HepG2 (cell line): ENCODE data around the gene USB1. TPM values are rescaled to one million over a fixed set of nuclear protein-coding genes. Genes with fewer than 3 reads are reported as not detected.

Experiments
- ATAC-seq: fragments of 200-7000 bp; cut with Tn5 transposase; 3 replicates; pipeline ENCODE4 v1.9.1; 2020; ENCODE audit warnings: mild to moderate bottlenecking, moderate library complexity
- BruUV-seq: library from RNA; stranded (reverse); fragments of 400-500 nt; replicated peaks from 2 replicates; lab custom pipeline; 2021; lab: Mats Ljungman, UMichigan
- CTCF ChIA-PET: fragments of 300-600 bp; formaldehyde crosslinking; extraction: SDS; loops from one replicate; lab custom pipeline; 2021; ENCODE audit warnings: low total read pairs, inconsistent platforms, low intra/inter-chr PET ratio; lab: Yijun Ruan, JAX
- POLR2A ChIA-PET: fragments of 350-600 bp; sonication (Branson Sonifier 250); formaldehyde crosslinking; loops from one replicate; lab custom pipeline; 2020; ENCODE audit warnings: antibody characterized with exemption, inconsistent platforms; lab: Yijun Ruan, JAX
- DNase-seq: peaks from one replicate; pipeline ENCODE4 v3.0.0-alpha.2; 2015; ENCODE audit warnings: low spot score
- FAIRE-seq: peaks from 3 replicates; lab custom pipeline; 2011; peaks lifted over from hg19 to GRCh38; lab: Jason Lieb, UNC
- H2AFZ ChIP-seq: one replicate; pipeline ENCODE4 v1.6.1; 2011; ENCODE audit warnings: low read length, inconsistent platforms
- H3K27ac ChIP-seq: fragments of 300-600 bp; 3 replicates; pipeline ENCODE4 v1.8.0; 2011; ENCODE audit warnings: mixed run types, mild to moderate bottlenecking, mixed read lengths, low read length, inconsistent platforms; ENCODE audit not compliant: insufficient read depth; ENCODE audit errors: extremely low read length
- H3K27me3 ChIP-seq, 2 experiments: fragments of 200-600 bp in 1 of 2; 2 replicates in 1 of 2; 3 replicates in 1 of 2; pipeline versions ENCODE4 v1.6.0 to v1.8.0; 2011; ENCODE audit warnings: low read length in 2 of 2, mild to moderate bottlenecking in 2 of 2, moderate library complexity in 2 of 2, inconsistent platforms in 1 of 2; ENCODE audit not compliant: insufficient read depth in 2 of 2, control insufficient read depth in 1 of 2
- H3K36me3 ChIP-seq, 2 experiments: fragments of 200-600 bp in 1 of 2; replicated peaks in 1 of 2; 2 replicates in 1 of 2; 3 replicates in 1 of 2; pipeline versions ENCODE4 v1.5.1 to v1.8.0; 2011; ENCODE audit warnings: low read length in 2 of 2, inconsistent platforms in 1 of 2; ENCODE audit not compliant: insufficient read depth in 2 of 2, control insufficient read depth in 1 of 2
- H3K4me1 ChIP-seq: 2 replicates; pipeline ENCODE4 v1.5.1; 2012; ENCODE audit warnings: low read length, inconsistent platforms; ENCODE audit not compliant: insufficient read depth
- H3K4me2 ChIP-seq: 2 replicates; pipeline ENCODE4 v1.6.0; 2011; ENCODE audit warnings: low read depth, low read length, inconsistent platforms
- H3K4me3 ChIP-seq, 3 experiments: fragments of 200-600 bp in 1 of 3; sonication (generic), shearing (Covaris generic) in 1 of 3; replicated peaks in 1 of 3; 2 replicates each; pipeline ENCODE4 v1.5.1; 2011 to 2016; ENCODE audit warnings: low read length in 3 of 3, inconsistent platforms in 2 of 3, low read depth in 2 of 3, mild to moderate bottlenecking in 2 of 3, control low read depth in 1 of 3, mixed read lengths in 1 of 3; ENCODE audit not compliant: insufficient read depth in 1 of 3
- H3K79me2 ChIP-seq: one replicate; pipeline ENCODE4 v1.6.1; 2011; ENCODE audit warnings: low read length, inconsistent platforms; ENCODE audit not compliant: insufficient read depth
- H3K9ac ChIP-seq: 2 replicates; pipeline ENCODE4 v1.6.0; 2011; ENCODE audit warnings: mild to moderate bottlenecking, low read depth, low read length, inconsistent platforms; ENCODE audit not compliant: insufficient read depth
- H3K9me3 ChIP-seq: 2 replicates; pipeline ENCODE4 v1.5.1; 2012; ENCODE audit warnings: mild to moderate bottlenecking, low read length
- H4K20me1 ChIP-seq: 2 replicates; pipeline ENCODE4 v1.6.0; 2011; ENCODE audit warnings: inconsistent platforms, mild to moderate bottlenecking, low read length, moderate library complexity; ENCODE audit not compliant: insufficient read depth
- CC2D1A ChIP-seq: sonication (generic); formaldehyde crosslinking; IDR thresholded peaks from 2 replicates; pipeline ENCODE4 v1.8.1; 2023; ENCODE audit warnings: mild to moderate bottlenecking, missing genetic modification reagents
- ETS1 ChIP-seq: sonication (generic); formaldehyde crosslinking; IDR thresholded peaks from 2 replicates; pipeline ENCODE4 v1.4.0; 2020; ENCODE audit warnings: missing genetic modification reagents
- NFAT5 ChIP-seq: sonication (generic); formaldehyde crosslinking; IDR thresholded peaks from 2 replicates; pipeline ENCODE4 v1.4.0; 2020; ENCODE audit warnings: missing genetic modification reagents
- REPIN1 ChIP-seq: sonication (generic); formaldehyde crosslinking; IDR thresholded peaks from 2 replicates; pipeline ENCODE4 v1.8.0; 2022; ENCODE audit warnings: missing genetic modification reagents, low read depth, mild to moderate bottlenecking, borderline replicate concordance
- TBL1XR1 ChIP-seq: fragments of 150-350 bp; IDR thresholded peaks from 2 replicates; pipeline ENCODE4 v1.6.1; 2014; ENCODE audit warnings: borderline replicate concordance, low read length; ENCODE audit not compliant: partially characterized antibody
- TBX2 ChIP-seq: sonication (generic); formaldehyde crosslinking; IDR thresholded peaks from 2 replicates; pipeline ENCODE4 v1.5.0; 2020; ENCODE audit warnings: missing genetic modification reagents, mild to moderate bottlenecking, borderline replicate concordance
- ZNF143 ChIP-seq: sonication (generic); formaldehyde crosslinking; IDR thresholded peaks from 2 replicates; pipeline ENCODE4 v1.4.0; 2020; ENCODE audit warnings: missing genetic modification reagents
- ZNF546 ChIP-seq: sonication (generic); formaldehyde crosslinking; conservative IDR thresholded peaks from 2 replicates; pipeline ENCODE4 v1.8.1; 2023; ENCODE audit warnings: mild to moderate bottlenecking, missing genetic modification reagents
- ZNF556 ChIP-seq: sonication (generic); formaldehyde crosslinking; IDR thresholded peaks from 2 replicates; pipeline ENCODE4 v1.4.0; 2020; ENCODE audit warnings: mild to moderate bottlenecking, missing genetic modification reagents, borderline replicate concordance
- ZNF572 ChIP-seq: sonication (generic); formaldehyde crosslinking; IDR thresholded peaks from 2 replicates; pipeline ENCODE4 v1.5.1; 2020; ENCODE audit warnings: mild to moderate bottlenecking, missing genetic modification reagents
- ZNF629 ChIP-seq: sonication (generic); formaldehyde crosslinking; conservative IDR thresholded peaks from 2 replicates; pipeline ENCODE4 v1.5.0; 2020; ENCODE audit warnings: missing genetic modification reagents
- WGBS: methylation state at CpG from one replicate; pipeline ENCODE4 v1.1.6; 2017; ENCODE audit warnings: low lambda C conversion rate; 5-methylcytosine and 5-hydroxymethylcytosine counted together
- in situ Hi-C: cut with HindIII; loops from 2 replicates; pipeline ENCODE4 v1.10.0; 2017; ENCODE audit warnings: low pct_unique_long_range_greater_than_20kb; ENCODE audit not compliant: extremely low pct_ligation_motif_present
- intact Hi-C: fragments of 100-400 bp; cut with micrococcal nuclease; formaldehyde crosslinking; loops from one replicate; pipeline ENCODE4 v1.10.0; 2022; ENCODE audit not compliant: unreplicated experiment
- polyA plus RNA-seq, 8 experiments: library from polyadenylated mRNA; depleted of rRNA in 3 of 8; stranded (reverse) in 7 of 8; unstranded in 1 of 8; fragments of >200 nt; fragmentation: Illumina TruSeq in 4 of 8; extraction: Trizol in 4 of 8; gene quantifications; 2 replicates each; pipeline versions ENCODE4 v1.2.1 to v1.2.3, GENCODE V29; 2011 to 2016; ENCODE audit warnings: low read depth in 4 of 8, missing spikeins in 1 of 8, mixed read lengths in 1 of 8; ENCODE audit not compliant: insufficient read depth in 1 of 8
- total RNA-seq, 5 experiments: library from RNA; depleted of rRNA; stranded (reverse); fragments of >200 nt; fragmentation: Illumina TruSeq; extraction: Trizol; gene quantifications; 2 replicates each; pipeline ENCODE4 v1.2.3, GENCODE V29; 2016; ENCODE audit warnings: low read depth in 1 of 5

USB1 gene
- total and polyA plus RNA-seq, 2 of the 13 experiments (the other 11 are each of a cell fraction or from before 2014, with no cell fraction given), result 16.7 to 65.4 TPM

- TF ChIP-seq NFAT5 (CRISPR knock-in tag), result no peak
Measured at GRCh38 chr16:58022601-58023371, 21.6 kb downstream of the USB1 start (continued).

- Histone ChIP-seq H3K4me2 (peak overlapping the region; percentile 96), H3K9ac (peak overlapping the region; percentile 82), H3K79me2 (peaks cover 29% of the 10 kb centered on the region), H3K27me3 (no peaks in the 10 kb centered on the region), H3K4me1 (peaks cover 49% of the 10 kb centered on the region), H3K27ac (peak overlapping the region; percentile 95), H3K4me3 (peak overlapping the region; percentile 87 to 97 (median 88)), H4K20me1 (peaks cover 19% of the 10 kb centered on the region; the same call in 1 of the 2 replicates), H3K36me3 (peaks cover 0 to 9% of the 10 kb centered on the region in 2 experiments; a peak in 4 of 5 replicates), H2AFZ (peak overlapping the region; percentile 48), H3K9me3 (no peaks in the 10 kb centered on the region)
- peak; percentile 86 for FAIRE-seq
- WGBS, result 4% methylated on average over 30 of the region's 57 CpGs
- ChIA-PET POLR2A (interaction anchor here (0.5 to 5.9 kb wide), 34 partner anchors 8 to 1419 kb away, joined by 3 to 101 read pairs (median 4); partner anchors contain the start of genes CFAP20, GINS3, KATNB1 and KIFC3), CTCF (interaction anchor here (1.0 kb wide), 1 partner anchor 96 kb away, joined by 3 read pairs; no protein-coding TSS in a partner anchor)
- BruUV-seq, result TSS peak; percentile 76
- peak; percentile 92 for DNase-seq
- intact Hi-C loops, result loop anchor here (1.0 to 10.0 kb wide), 4 partner anchors 105 to 463 kb away; partner anchors contain the start of genes CFAP20 and CSNK2A2
- peak; percentile 72 for ATAC-seq
- in situ Hi-C loops, result loop anchor here (5.0 kb wide), 1 partner anchor 103 kb away; the partner anchor contains the start of gene CFAP20
- no peak for TF ChIP-seq ETS1 (CRISPR knock-in tag)
- peak; percentile 11; the same call in 1 of the 2 replicates for TF ChIP-seq ZNF143 (CRISPR knock-in tag)
- TF ChIP-seq TBL1XR1, result peak; percentile 37
- TF ChIP-seq ZNF546 (CRISPR knock-in tag), result 0 out of 2 replicates have a peak, but pooled peaks have one; percentile 46
- TF ChIP-seq ZNF556, result peak; percentile 76; the same call in 1 of the 2 replicates
- no peak; the same call in 1 of the 2 replicates for TF ChIP-seq ZNF629 (CRISPR knock-in tag)
- TF ChIP-seq REPIN1 (CRISPR knock-in tag), result peak; percentile 94
- TF ChIP-seq ZNF572 (CRISPR knock-in tag), result peak; percentile 94; the same call in 1 of the 2 replicates
- peak; percentile 82 for TF ChIP-seq TBX2 (CRISPR knock-in tag)
- peak; percentile 4; the same call in 1 of the 2 replicates for TF ChIP-seq CC2D1A
Measured at GRCh38 chr16:58024486-58025350, 23.5 kb downstream of the USB1 start.
